Liver (tissue), 9 donors: ENCODE data around the gene ARL11. TPM values are rescaled to one million over a fixed set of nuclear protein-coding genes. Genes with fewer than 3 reads are reported as not detected.
"Not testable (repeated sequence)": the region's sequence is repeated elsewhere in the genome, so short reads cannot be mapped to it uniquely, and the experiment has no call there.

Experiments
- DNase-seq: peaks from one replicate; pipeline ENCODE4 v3.0.0-alpha.2; 2017; ENCODE audit warnings: low spot score
- H3K27ac ChIP-seq, 2 donors: one replicate each; pipeline ENCODE4 v1.7.0; 2013; ENCODE audit warnings: inconsistent platforms in 2 of 2, low read length in 2 of 2, control low read depth in 1 of 2, low read depth in 1 of 2, mild to moderate bottlenecking in 1 of 2
- H3K27me3 ChIP-seq, 4 donors: one replicate each; pipeline versions ENCODE4 v1.6.1 to v1.7.0; 2013; ENCODE audit warnings: low read length in 3 of 4, inconsistent platforms in 1 of 4, mild to moderate bottlenecking in 1 of 4, moderate library complexity in 1 of 4; ENCODE audit not compliant: control insufficient read depth in 4 of 4, insufficient read depth in 4 of 4
- H3K36me3 ChIP-seq, 4 donors: one replicate each; pipeline versions ENCODE4 v1.6.1 to v1.7.0; 2013; ENCODE audit warnings: low read length in 3 of 4, mild to moderate bottlenecking in 3 of 4, low read depth in 1 of 4, moderate library complexity in 1 of 4; ENCODE audit not compliant: control insufficient read depth in 4 of 4, insufficient read depth in 3 of 4
- H3K4me1 ChIP-seq, 4 donors: one replicate each; pipeline versions ENCODE4 v1.6.1 to v1.7.0; 2013; ENCODE audit warnings: low read length in 3 of 4, mild to moderate bottlenecking in 3 of 4, moderate library complexity in 1 of 4; ENCODE audit not compliant: control insufficient read depth in 4 of 4, insufficient read depth in 4 of 4
- H3K4me3 ChIP-seq, 3 donors: one replicate each; pipeline versions ENCODE4 v1.6.1 to v1.7.0; 2013; ENCODE audit warnings: low read length in 3 of 3, control low read depth in 1 of 3, low read depth in 1 of 3, mild to moderate bottlenecking in 1 of 3
- H3K9ac ChIP-seq, 2 donors: one replicate each; pipeline ENCODE4 v1.7.0; 2013; ENCODE audit warnings: low read length in 2 of 2, mild to moderate bottlenecking in 2 of 2, moderate library complexity in 2 of 2, control low read depth in 1 of 2, low read depth in 1 of 2
- H3K9me3 ChIP-seq, 4 donors: one replicate each; pipeline versions ENCODE4 v1.6.1 to v1.7.0; 2013; ENCODE audit warnings: low read length in 3 of 4; ENCODE audit not compliant: control insufficient read depth in 4 of 4
- CTCF ChIP-seq: fragments of 150-350 bp; IDR thresholded peaks from 2 replicates; pipeline ENCODE4 v1.5.1; 2017; ENCODE audit warnings: improper control_type of control experiment, low read depth, low read length; ENCODE audit not compliant: missing input control
- EGR1 ChIP-seq, 2 donors: IDR thresholded peaks; 2 replicates each; pipeline ENCODE4 v1.6.1; 2016 to 2018; ENCODE audit warnings: antibody characterized with exemption in 2 of 2, low read depth in 2 of 2
- FOXA1 ChIP-seq: IDR thresholded peaks from 2 replicates; pipeline ENCODE4 v1.6.1; 2016; ENCODE audit warnings: antibody characterized with exemption
- GABPA ChIP-seq, 2 donors: IDR thresholded peaks in 1 of 2; conservative IDR thresholded peaks in 1 of 2; 2 replicates each; pipeline ENCODE4 v1.6.1; 2016; ENCODE audit warnings: antibody characterized with exemption in 2 of 2, mild to moderate bottlenecking in 1 of 2, moderate library complexity in 1 of 2
- HNF4A ChIP-seq, 2 donors: conservative IDR thresholded peaks; 2 replicates each; pipeline ENCODE4 v1.6.1; 2016; ENCODE audit warnings: antibody characterized with exemption in 2 of 2, mild to moderate bottlenecking in 2 of 2
- HNF4G ChIP-seq: IDR thresholded peaks from 2 replicates; pipeline ENCODE4 v1.6.1; 2016; ENCODE audit warnings: antibody characterized with exemption
- JUND ChIP-seq, 2 donors: IDR thresholded peaks; 2 replicates each; pipeline ENCODE4 v1.6.1; 2016; ENCODE audit warnings: antibody characterized with exemption in 2 of 2
- MAX ChIP-seq: IDR thresholded peaks from 2 replicates; pipeline ENCODE4 v1.6.1; 2016; ENCODE audit warnings: antibody characterized with exemption
- NR2F2 ChIP-seq: IDR thresholded peaks from 2 replicates; pipeline ENCODE4 v1.6.1; 2016; ENCODE audit warnings: antibody characterized with exemption
- RAD21 ChIP-seq, 2 donors: IDR thresholded peaks; 2 replicates each; pipeline ENCODE4 v1.6.1; 2016; ENCODE audit warnings: antibody characterized with exemption in 2 of 2, mild to moderate bottlenecking in 2 of 2
- REST ChIP-seq: IDR thresholded peaks from 2 replicates; pipeline ENCODE4 v1.6.1; 2016; ENCODE audit warnings: antibody characterized with exemption, mild to moderate bottlenecking
- RXRA ChIP-seq, 2 donors: IDR thresholded peaks; 2 replicates each; pipeline ENCODE4 v1.6.1; 2017 to 2018; ENCODE audit warnings: antibody characterized with exemption in 2 of 2, mild to moderate bottlenecking in 1 of 2
- SP1 ChIP-seq: IDR thresholded peaks from 2 replicates; pipeline ENCODE4 v1.6.1; 2018; ENCODE audit warnings: antibody characterized with exemption, mild to moderate bottlenecking
- TAF1 ChIP-seq: conservative IDR thresholded peaks from 2 replicates; pipeline ENCODE4 v1.6.1; 2016; ENCODE audit warnings: antibody characterized with exemption, mild to moderate bottlenecking
- YY1 ChIP-seq: IDR thresholded peaks from 2 replicates; pipeline ENCODE4 v1.6.1; 2016; ENCODE audit warnings: antibody characterized with exemption, mild to moderate bottlenecking
- ZBTB33 ChIP-seq: IDR thresholded peaks from 2 replicates; pipeline ENCODE4 v1.6.1; 2016; ENCODE audit warnings: antibody characterized with exemption
- WGBS: extraction: QIAGEN DNeasy Blood & Tissue Kit; methylation state at CpG from one replicate; pipeline ENCODE4 v1.1.7; 2013; 5-methylcytosine and 5-hydroxymethylcytosine counted together
- polyA plus RNA-seq, 2 donors: library from polyadenylated mRNA; stranded (reverse) in 1 of 2; unstranded in 1 of 2; fragments of 200-250 nt in 1 of 2; fragments of >200 nt in 1 of 2; fragmentation: Nextera tagmentation in 1 of 2; extraction: Ambion mirVana in 1 of 2; gene quantifications; one replicate each; pipeline versions ENCODE4 v1.2.1 to v1.2.3, GENCODE V29; 2013 to 2015
- total RNA-seq, 2 donors: library from RNA; depleted of rRNA; stranded (reverse); fragments of >200 nt; gene quantifications; one replicate each; pipeline ENCODE4 v1.2.3, GENCODE V29; 2014
- donor health status: healthy.
- donor health status: healthy.
- donor health status: healthy.
- donor health status: healthy.
- donor health status: healthy.

ARL11 gene
- total and polyA plus RNA-seq, 4 donors, result 0.11 to 1.5 (median 0.59) TPM

- not testable (repeated sequence) for H3K4me3 ChIP-seq, H3K9ac ChIP-seq, H3K36me3 ChIP-seq, H3K27ac ChIP-seq, DNase-seq, H3K27me3 ChIP-seq, H3K4me1 ChIP-seq, H3K9me3 ChIP-seq
- peak in 1 of 2 donors; percentile 31 for TF ChIP-seq HNF4A (conservative IDR thresholded peaks at IDR 0.05)
- 70% methylated on average over 3 of the region's 3 CpGs for WGBS
Observed at GRCh38 chr13:49590714-49591113, 37.6 kb upstream of the ARL11 start.

GRCh38 chr13:49593876-49594275, 34.4 kb upstream of the ARL11 start:
- not testable (repeated sequence) for H3K27me3 ChIP-seq, H3K27ac ChIP-seq, H3K9me3 ChIP-seq, H3K9ac ChIP-seq, H3K4me3 ChIP-seq, H3K36me3 ChIP-seq, H3K4me1 ChIP-seq, DNase-seq
- WGBS, result 84% methylated on average over 3 of the region's 4 CpGs

- Histone ChIP-seq H3K36me3 (no peaks in the 10 kb centered on the region), H3K4me3 (no peak overlapping the region), H3K9me3 (no peaks in the 10 kb centered on the region), H3K4me1 (no peaks in the 10 kb centered on the region), H3K9ac (no peak overlapping the region), H3K27me3 (no peaks in the 10 kb centered on the region), H3K27ac (no peak overlapping the region)
- DNase-seq, result no peak
- no peak for TF ChIP-seq GABPA (IDR thresholded peaks at IDR 0.05 in 1 of 2, conservative IDR thresholded peaks at IDR 0.05 in 1 of 2)
- TF ChIP-seq HNF4G, result no peak
- no peak for TF ChIP-seq TAF1
- TF ChIP-seq SP1, result no peak
- TF ChIP-seq FOXA1, result no peak
- TF ChIP-seq YY1, result no peak
- no peak for TF ChIP-seq RAD21 (IDR thresholded peaks at IDR 0.05)
- TF ChIP-seq HNF4A (conservative IDR thresholded peaks at IDR 0.05), result no peak
- TF ChIP-seq RXRA (IDR thresholded peaks at IDR 0.05), result no peak
- TF ChIP-seq JUND (IDR thresholded peaks at IDR 0.05), result no peak
- no peak for TF ChIP-seq ZBTB33
- TF ChIP-seq EGR1 (IDR thresholded peaks at IDR 0.05; ENCODE audit: low read depth in 2 of 2), result no peak
- no peak for TF ChIP-seq CTCF
- no peak for TF ChIP-seq MAX
- no peak for TF ChIP-seq NR2F2
- TF ChIP-seq REST, result no peak
Observed at GRCh38 chr13:49594576-49594975, 33.7 kb upstream of the ARL11 start.
